SU-DHL-6 (cell line): ENCODE measurements around the gene RBM28.

Experiments
- H2AFZ ChIP-seq: fragments of 200-600 bp; sonication (generic); 2 replicates; pipeline ENCODE4 v1.6.1; 2014; ENCODE audit warnings: low read depth, mild to moderate bottlenecking, moderate library complexity, mixed read lengths, antibody characterized with exemption, low read length; ENCODE audit not compliant: severe bottlenecking
- H3F3A ChIP-seq: fragments of 200-600 bp; shearing (Covaris generic); 2 replicates; pipeline ENCODE4 v1.6.0; 2016; ENCODE audit warnings: antibody characterized with exemption, mild to moderate bottlenecking; ENCODE audit not compliant: insufficient read depth
- H3K27ac ChIP-seq: fragments of 200-600 bp; sonication (generic); 2 replicates; pipeline ENCODE4 v1.5.1; 2016; ENCODE audit warnings: low read depth, mild to moderate bottlenecking, low read length, moderate library complexity, mixed read lengths
- H3K27me3 ChIP-seq: fragments of 200-600 bp; sonication (generic), shearing (Covaris generic); 2 replicates; pipeline ENCODE4 v1.6.0; 2014; ENCODE audit warnings: mild to moderate bottlenecking, low read length
- H3K36me3 ChIP-seq: fragments of 200-600 bp; sonication (generic); 2 replicates; pipeline ENCODE4 v1.6.1; 2014; ENCODE audit warnings: mild to moderate bottlenecking, low read length, mixed read lengths
- H3K4me2 ChIP-seq: fragments of 300-600, 200-600 bp; shearing (Covaris generic), sonication (generic); 2 replicates; pipeline ENCODE4 v1.6.0; 2014; ENCODE audit warnings: low read length, low read depth, mild to moderate bottlenecking; ENCODE audit not compliant: poor library complexity, severe bottlenecking
- H3K4me3 ChIP-seq: fragments of 200-600 bp; sonication (generic); 2 replicates; pipeline ENCODE4 v1.5.1; 2014; ENCODE audit warnings: antibody characterized with exemption, low read length, mild to moderate bottlenecking, mixed read lengths; ENCODE audit not compliant: insufficient read depth, poor library complexity, severe bottlenecking
- H3K79me2 ChIP-seq: fragments of 200-600 bp; sonication (generic); 2 replicates; pipeline ENCODE4 v1.6.1; 2014; ENCODE audit warnings: mild to moderate bottlenecking, low read length, moderate library complexity; ENCODE audit not compliant: insufficient read depth
- H3K9ac ChIP-seq: fragments of 200-600 bp; sonication (generic); 2 replicates; pipeline ENCODE4 v1.7.0; 2014; ENCODE audit warnings: mild to moderate bottlenecking, low read length
- H3K9me2 ChIP-seq: fragments of 200-600 bp; sonication (generic); replicated peaks from 2 replicates; pipeline ENCODE4 v1.6.1; 2014; ENCODE audit warnings: low read length; ENCODE audit not compliant: insufficient read depth
- H3K9me3 ChIP-seq: fragments of 200-600 bp; sonication (generic); 2 replicates; pipeline ENCODE4 v1.6.1; 2014; ENCODE audit warnings: low read length, mixed read lengths; ENCODE audit not compliant: insufficient read depth
- H4K20me1 ChIP-seq: fragments of 200-600 bp; sonication (generic); 2 replicates; pipeline ENCODE4 v1.6.1; 2014; ENCODE audit warnings: low read depth, mild to moderate bottlenecking, antibody characterized with exemption, low read length, moderate library complexity, mixed read lengths
- CTCF ChIP-seq: fragments of 200-600 bp; sonication (generic); IDR thresholded peaks from one replicate; pipeline ENCODE4 v1.5.1; 2017; ENCODE audit warnings: antibody characterized with exemption, mild to moderate bottlenecking, low read length, moderate library complexity; ENCODE audit not compliant: insufficient read depth, poor library complexity, severe bottlenecking
- EZH2phosphoT487 ChIP-seq: fragments of 200-600 bp; sonication (generic), shearing (Covaris generic); conservative IDR thresholded peaks from 2 replicates; pipeline ENCODE4 v1.6.1; 2018; ENCODE audit warnings: mild to moderate bottlenecking, antibody characterized with exemption, low read length, moderate library complexity, mixed read lengths

The RBM28 gene

GRCh38 chr7:128271942-128272481 lies 71.7 kb downstream of the RBM28 start:
- no peaks in the 10 kb centered on the region for H3K36me3 ChIP-seq
- H3K27me3 ChIP-seq, result no peaks in the 10 kb centered on the region
- H3K79me2 ChIP-seq, result no peaks in the 10 kb centered on the region
- no peaks in the 10 kb centered on the region for H4K20me1 ChIP-seq
- H3K9me3 ChIP-seq, result no peaks in the 10 kb centered on the region
- H2AFZ ChIP-seq, result no peak overlapping the region
- H3K9me2 ChIP-seq, result no peaks in the 10 kb centered on the region
- no peaks in the 10 kb centered on the region for H3F3A ChIP-seq
- TF ChIP-seq CTCF, result no peak
- no peak for TF ChIP-seq EZH2phosphoT487
- no peak overlapping the region for H3K9ac ChIP-seq
- H3K4me3 ChIP-seq, result no peak overlapping the region
- H3K27ac ChIP-seq, result no peak overlapping the region
- no peak overlapping the region for H3K4me2 ChIP-seq

DNA sequence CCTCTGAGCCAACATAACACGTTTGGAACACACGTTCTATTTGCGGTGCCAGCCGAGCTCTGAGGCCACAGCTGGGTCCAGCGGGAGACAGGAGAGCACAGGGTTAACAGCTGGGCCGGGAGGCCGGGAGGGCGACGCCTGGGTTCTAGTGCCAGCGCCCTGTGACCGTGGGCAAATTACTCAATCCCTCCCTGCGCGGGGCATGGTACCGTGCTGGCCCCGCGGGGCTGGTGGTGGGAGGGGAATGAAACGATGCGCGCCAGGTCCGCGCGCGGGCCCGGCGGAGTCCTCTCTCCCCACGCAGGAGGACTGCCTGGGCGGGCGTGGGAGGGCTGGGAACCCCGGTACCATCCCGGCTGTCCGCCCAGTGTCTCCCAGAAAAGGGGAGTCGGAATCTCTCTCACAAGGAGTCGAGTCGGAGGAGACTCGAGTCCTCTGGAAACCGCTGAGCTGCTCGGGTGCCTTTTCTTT lies 72.2 kb downstream of the RBM28 start:
- H3K4me3 ChIP-seq, result no peak overlapping the region
- no peaks in the 10 kb centered on the region for H3K9me2 ChIP-seq
- no peaks in the 10 kb centered on the region for H3K79me2 ChIP-seq
- no peaks in the 10 kb centered on the region for H3K9me3 ChIP-seq
- H3K9ac ChIP-seq, result no peak overlapping the region
- no peak overlapping the region for H3K27ac ChIP-seq
- H2AFZ ChIP-seq, result no peak overlapping the region
- H3F3A ChIP-seq, result no peaks in the 10 kb centered on the region
- no peaks in the 10 kb centered on the region for H3K36me3 ChIP-seq
- H4K20me1 ChIP-seq, result no peaks in the 10 kb centered on the region
- TF ChIP-seq CTCF (no peak), EZH2phosphoT487 (no peak)
- H3K4me2 ChIP-seq, result no peak overlapping the region
- no peaks in the 10 kb centered on the region for H3K27me3 ChIP-seq

GRCh38 chr7:128270826-128271272 lies 72.9 kb downstream of the RBM28 start:
- Histone ChIP-seq H3K9me2 (no peaks in the 10 kb centered on the region), H3K4me3 (no peak overlapping the region), H3F3A (no peaks in the 10 kb centered on the region), H3K27me3 (no peaks in the 10 kb centered on the region), H3K4me2 (no peak overlapping the region), H3K36me3 (no peaks in the 10 kb centered on the region), H3K79me2 (no peaks in the 10 kb centered on the region), H3K9ac (no peak overlapping the region), H3K27ac (no peak overlapping the region), H3K9me3 (no peaks in the 10 kb centered on the region), H4K20me1 (no peaks in the 10 kb centered on the region), H2AFZ (no peak overlapping the region)
- TF ChIP-seq CTCF (no peak), EZH2phosphoT487 (no peak)
